Erythroblast (primary cell): ENCODE measurements around the gene NBEA.

ENCODE experiments used
- GATA1 ChIP-seq: IDR thresholded peaks from 2 replicates; pipeline ENCODE4 v1.6.1; 2011; ENCODE audit warnings: low read depth, mild to moderate bottlenecking, control low read depth, low read length, moderate library complexity
- POLR2A ChIP-seq: IDR thresholded peaks from 2 replicates; pipeline ENCODE4 v1.6.1; 2011; ENCODE audit warnings: mild to moderate bottlenecking, low read length

DNA sequence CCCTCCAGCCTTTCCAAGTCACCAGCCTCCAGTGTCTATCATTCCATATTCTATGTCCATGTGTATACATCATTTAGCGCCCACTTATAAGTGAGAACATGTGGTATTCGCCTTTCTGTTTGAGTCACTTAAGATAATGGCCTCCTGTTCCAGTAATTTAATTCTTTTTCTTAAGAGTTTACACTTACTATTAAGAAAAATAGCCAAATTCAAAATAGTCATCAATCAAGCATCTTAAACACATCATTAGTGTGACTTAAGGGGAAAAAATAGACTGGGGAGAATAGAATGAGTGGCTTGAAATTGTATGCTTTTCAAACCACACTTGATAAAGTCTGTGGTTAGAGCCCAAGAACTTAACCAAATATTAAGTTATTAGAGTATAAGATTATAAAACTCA lies 286.5 kb downstream of the NBEA start:
- TF ChIP-seq POLR2A (no peak), GATA1 (no peak)
